Lung (tissue), 12 donors: ENCODE data around the gene RNF126. TPM values are rescaled to one million over a fixed set of nuclear protein-coding genes. Genes with fewer than 3 reads are reported as not detected.

Experiments
- ATAC-seq: fragments of 200-7000 bp; cut with Tn5 transposase; one replicate; pipeline ENCODE4 v1.9.1; 2020; ENCODE audit warnings: moderate number of reproducible peaks; ENCODE audit not compliant: insufficient read depth, low FRiP score
- DNase-seq, 3 donors: peaks; one replicate each; pipeline ENCODE4 v3.0.0-alpha.2; 2013 to 2017
- H3K27ac ChIP-seq, 2 donors: one replicate each; pipeline ENCODE4 v1.5.1; 2013; ENCODE audit warnings: mild to moderate bottlenecking in 2 of 2, moderate library complexity in 2 of 2, control low read depth in 1 of 2, inconsistent platforms in 1 of 2, low read depth in 1 of 2, low read length in 1 of 2
- H3K27me3 ChIP-seq, 3 donors: one replicate each; pipeline ENCODE4 v1.5.1; 2013; ENCODE audit warnings: low read length in 2 of 3; ENCODE audit not compliant: control insufficient read depth in 3 of 3, insufficient read depth in 3 of 3
- H3K36me3 ChIP-seq, 4 donors: one replicate each; pipeline ENCODE4 v1.5.1; 2013; ENCODE audit warnings: low read length in 4 of 4, mild to moderate bottlenecking in 1 of 4, moderate library complexity in 1 of 4; ENCODE audit not compliant: control insufficient read depth in 4 of 4, insufficient read depth in 4 of 4
- H3K4me1 ChIP-seq, 5 donors: one replicate each; pipeline ENCODE4 v1.5.1; 2013; ENCODE audit warnings: low read length in 5 of 5, mild to moderate bottlenecking in 2 of 5, moderate library complexity in 1 of 5; ENCODE audit not compliant: control insufficient read depth in 5 of 5, insufficient read depth in 5 of 5
- H3K4me3 ChIP-seq: one replicate; pipeline ENCODE4 v1.5.1; 2013; ENCODE audit warnings: mild to moderate bottlenecking, control low read depth, moderate library complexity
- H3K9ac ChIP-seq, 2 donors: one replicate each; pipeline ENCODE4 v1.5.1; 2013; ENCODE audit warnings: low read length in 2 of 2, control low read depth in 1 of 2; ENCODE audit not compliant: insufficient read depth in 1 of 2
- H3K9me3 ChIP-seq, 4 donors: one replicate each; pipeline ENCODE4 v1.5.1; 2013; ENCODE audit warnings: low read length in 3 of 4, mild to moderate bottlenecking in 1 of 4, moderate library complexity in 1 of 4; ENCODE audit not compliant: control insufficient read depth in 4 of 4, insufficient read depth in 3 of 4
- WGBS, 2 donors: extraction: QIAGEN DNeasy Blood & Tissue Kit; methylation state at CpG; one replicate each; pipeline ENCODE4 v1.1.7; 2013; 5-methylcytosine and 5-hydroxymethylcytosine counted together
- polyA plus RNA-seq, 2 donors: library from polyadenylated mRNA; stranded (reverse); fragments of 200-250 nt; gene quantifications; one replicate each; pipeline ENCODE4 v1.2.1, GENCODE V29; 2013
- total RNA-seq, 2 donors: library from RNA; depleted of rRNA in 1 of 2; stranded (reverse); fragments of >200 nt in 1 of 2; gene quantifications; one replicate each; pipeline ENCODE4 v1.2.1, GENCODE V29; 2014 to 2021
- TF ChIP-seq, protein P1 (sequence below): IDR thresholded peaks from 2 replicates; pipeline ENCODE4 v1.5.1; 2012; ENCODE audit warnings: mild to moderate bottlenecking; ENCODE audit errors: control extremely low read depth, extremely low read depth
- donor health status: control.
- donor health status: control.
- donor health status: Bipolar disorder and iron deficiency.
- donor health status: healthy.
- donor health status: DM: yes; HTN: yes; CAD: no.

RNF126 gene
- total and polyA plus RNA-seq, 4 donors: 18.1 to 46.2 (median 37.1) TPM

- no peak for ATAC-seq
- Histone ChIP-seq H3K9me3 (peaks cover 0 to 2% (median 0%) of the 10 kb centered on the region in 4 donors), H3K27me3 (no peaks in the 10 kb centered on the region), H3K4me3 (no peak overlapping the region), H3K36me3 (peaks cover 3 to 57% (median 5%) of the 10 kb centered on the region in 4 donors), H3K4me1 (no peaks in the 10 kb centered on the region), H3K27ac (no peak overlapping the region), H3K9ac (no peak overlapping the region)
- TF ChIP-seq, protein P1, sequence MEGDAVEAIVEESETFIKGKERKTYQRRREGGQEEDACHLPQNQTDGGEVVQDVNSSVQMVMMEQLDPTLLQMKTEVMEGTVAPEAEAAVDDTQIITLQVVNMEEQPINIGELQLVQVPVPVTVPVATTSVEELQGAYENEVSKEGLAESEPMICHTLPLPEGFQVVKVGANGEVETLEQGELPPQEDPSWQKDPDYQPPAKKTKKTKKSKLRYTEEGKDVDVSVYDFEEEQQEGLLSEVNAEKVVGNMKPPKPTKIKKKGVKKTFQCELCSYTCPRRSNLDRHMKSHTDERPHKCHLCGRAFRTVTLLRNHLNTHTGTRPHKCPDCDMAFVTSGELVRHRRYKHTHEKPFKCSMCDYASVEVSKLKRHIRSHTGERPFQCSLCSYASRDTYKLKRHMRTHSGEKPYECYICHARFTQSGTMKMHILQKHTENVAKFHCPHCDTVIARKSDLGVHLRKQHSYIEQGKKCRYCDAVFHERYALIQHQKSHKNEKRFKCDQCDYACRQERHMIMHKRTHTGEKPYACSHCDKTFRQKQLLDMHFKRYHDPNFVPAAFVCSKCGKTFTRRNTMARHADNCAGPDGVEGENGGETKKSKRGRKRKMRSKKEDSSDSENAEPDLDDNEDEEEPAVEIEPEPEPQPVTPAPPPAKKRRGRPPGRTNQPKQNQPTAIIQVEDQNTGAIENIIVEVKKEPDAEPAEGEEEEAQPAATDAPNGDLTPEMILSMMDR: no peak
- 94 to 95% methylated on average over 5 of the region's 5 CpGs for WGBS, 2 donors
- DNase-seq: no peak
Observed at GRCh38 chr19:625257-625656, 37.8 kb downstream of the RNF126 start.

- 93 to 94% methylated on average over 24 of the region's 24 CpGs for WGBS, 2 donors
- no peak for ATAC-seq
- TF ChIP-seq, protein P1: no peak
- no peak for DNase-seq
- peaks cover 0 to 2% (median 0%) of the 10 kb centered on the region in 4 donors for H3K9me3 ChIP-seq
- peaks cover 3 to 61% (median 6%) of the 10 kb centered on the region in 4 donors for H3K36me3 ChIP-seq
- H3K4me1 ChIP-seq: no peaks in the 10 kb centered on the region
- no peak overlapping the region for H3K9ac ChIP-seq
- no peaks in the 10 kb centered on the region for H3K27me3 ChIP-seq
- no peak overlapping the region for H3K27ac ChIP-seq
- H3K4me3 ChIP-seq: no peak overlapping the region
Observed at GRCh38 chr19:624433-625109, 38.4 kb downstream of the RNF126 start.

- Histone ChIP-seq H3K4me1 (no peaks in the 10 kb centered on the region), H3K27me3 (no peaks in the 10 kb centered on the region), H3K9me3 (peaks cover 0 to 6% (median 0%) of the 10 kb centered on the region in 4 donors), H3K4me3 (no peak overlapping the region), H3K9ac (no peak overlapping the region), H3K36me3 (peaks cover 5 to 62% (median 7%) of the 10 kb centered on the region in 4 donors), H3K27ac (no peak overlapping the region)
- TF ChIP-seq, protein P1: no peak
- 92 to 93% methylated on average over 24 of the region's 24 CpGs for WGBS, 2 donors
- ATAC-seq (no peak), DNase-seq (no peak)
Observed at GRCh38 chr19:623974-624373, 39.0 kb downstream of the RNF126 start.
